HepG2 (cell line): ENCODE measurements around the gene ZNF511. TPM values are rescaled to one million over a fixed set of nuclear protein-coding genes. Genes with fewer than 3 reads are reported as not detected.

ENCODE experiments used
- BHLHE40 ChIP-seq: IDR thresholded peaks from 2 replicates; pipeline ENCODE4 v1.6.1; 2011; ENCODE audit warnings: low read length, improper control_type of control experiment
- CREB1 ChIP-seq, 2 experiments: fragments of 450-650 bp in 1 of 2; IDR thresholded peaks; 2 replicates each; pipeline ENCODE4 v1.6.1; 2016 to 2017; ENCODE audit warnings: control low read depth in 1 of 2, mild to moderate bottlenecking in 1 of 2, missing compliant biosample characterization in 1 of 2, missing genetic modification characterization in 1 of 2
- HCFC1 ChIP-seq: fragments of 150-350 bp; IDR thresholded peaks from 2 replicates; pipeline ENCODE4 v1.6.1; 2014; ENCODE audit warnings: low read depth, low read length
- HMG20B ChIP-seq: conservative IDR thresholded peaks from 2 replicates; pipeline ENCODE4 v1.6.1; 2016; ENCODE audit warnings: missing genetic modification reagents, missing compliant biosample characterization
- HOXD1 ChIP-seq: sonication (generic); formaldehyde crosslinking; IDR thresholded peaks from 2 replicates; pipeline ENCODE4 v1.5.0; 2020; ENCODE audit warnings: missing genetic modification reagents
- JDP2 ChIP-seq: sonication (generic); formaldehyde crosslinking; IDR thresholded peaks from 2 replicates; pipeline ENCODE4 v1.8.1; 2022; ENCODE audit warnings: missing genetic modification reagents, borderline replicate concordance
- KLF15 ChIP-seq: sonication (generic); formaldehyde crosslinking; IDR thresholded peaks from 2 replicates; pipeline ENCODE4 v1.8.1; 2023; ENCODE audit warnings: borderline replicate concordance, mild to moderate bottlenecking, inconsistent platforms, missing genetic modification reagents, mixed read lengths
- MEIS2 ChIP-seq: sonication (generic); formaldehyde crosslinking; IDR thresholded peaks from 2 replicates; pipeline ENCODE4 v1.9.0; 2021; ENCODE audit warnings: mild to moderate bottlenecking, missing genetic modification reagents
- MTA3 ChIP-seq: sonication (generic); formaldehyde crosslinking; IDR thresholded peaks from 2 replicates; pipeline ENCODE4 v1.4.0; 2020; ENCODE audit warnings: missing genetic modification reagents
- MTF2 ChIP-seq: sonication (generic); formaldehyde crosslinking; IDR thresholded peaks from 2 replicates; pipeline ENCODE4 v1.5.0; 2020; ENCODE audit warnings: missing genetic modification reagents, borderline replicate concordance
- MYNN ChIP-seq: sonication (generic); formaldehyde crosslinking; IDR thresholded peaks from 2 replicates; pipeline ENCODE4 v1.4.0; 2020; ENCODE audit warnings: mild to moderate bottlenecking, low read depth, missing genetic modification reagents
- NFE2 ChIP-seq: sonication (generic); formaldehyde crosslinking; IDR thresholded peaks from 2 replicates; pipeline ENCODE4 v1.4.0; 2020; ENCODE audit warnings: missing genetic modification reagents
- NR2F1 ChIP-seq, 2 experiments: fragments of 450-650 bp in 1 of 2; formaldehyde crosslinking in 1 of 2; IDR thresholded peaks; 2 replicates each; pipeline versions ENCODE4 v1.5.0 to v1.6.1; 2016 to 2020; ENCODE audit warnings: mild to moderate bottlenecking in 1 of 2, missing compliant biosample characterization in 1 of 2, missing genetic modification reagents in 1 of 2, moderate library complexity in 1 of 2
- PHF5A ChIP-seq: IDR thresholded peaks from one replicate; pipeline ENCODE4 v1.6.1; 2018; ENCODE audit warnings: low read depth, missing genetic modification reagents; ENCODE audit not compliant: unreplicated experiment
- RBFOX2 ChIP-seq: fragments of 200-400 bp; formaldehyde crosslinking; IDR thresholded peaks from 2 replicates; pipeline ENCODE4 v1.6.1; 2017; ENCODE audit warnings: low read depth, mild to moderate bottlenecking, low read length
- SIN3A ChIP-seq: IDR thresholded peaks from 2 replicates; pipeline ENCODE4 v1.6.1; 2011; ENCODE audit warnings: low read depth, mild to moderate bottlenecking, control low read depth, low read length, borderline replicate concordance
- ZBTB21 ChIP-seq: sonication (generic); formaldehyde crosslinking; IDR thresholded peaks from 2 replicates; pipeline ENCODE4 v1.4.0; 2020; ENCODE audit warnings: missing genetic modification reagents
- ZBTB3 ChIP-seq: sonication (generic); formaldehyde crosslinking; IDR thresholded peaks from 2 replicates; pipeline ENCODE4 v1.4.0; 2020; ENCODE audit warnings: low read depth, mild to moderate bottlenecking, moderate library complexity, missing genetic modification reagents, borderline replicate concordance
- ZNF225 ChIP-seq: sonication (generic); formaldehyde crosslinking; IDR thresholded peaks from 2 replicates; pipeline ENCODE4 v1.4.0; 2020; ENCODE audit warnings: mild to moderate bottlenecking, missing genetic modification reagents
- ZNF24 ChIP-seq: fragments of 450-650 bp; IDR thresholded peaks from 2 replicates; pipeline ENCODE4 v1.6.1; 2017; ENCODE audit warnings: antibody characterized with exemption, mild to moderate bottlenecking
- ZNF296 ChIP-seq: sonication (generic); formaldehyde crosslinking; conservative IDR thresholded peaks from 2 replicates; pipeline ENCODE4 v1.5.0; 2020; ENCODE audit warnings: mild to moderate bottlenecking, missing genetic modification reagents
- ZNF773 ChIP-seq: sonication (generic); formaldehyde crosslinking; IDR thresholded peaks from 2 replicates; pipeline ENCODE4 v1.4.0; 2020; ENCODE audit warnings: missing genetic modification reagents, borderline replicate concordance
- ZNF883 ChIP-seq: sonication (generic); formaldehyde crosslinking; IDR thresholded peaks from 2 replicates; pipeline ENCODE4 v1.5.1; 2020; ENCODE audit warnings: mild to moderate bottlenecking, missing genetic modification reagents; ENCODE audit errors: not compliant biosample characterization
- ZSCAN21 ChIP-seq: sonication (generic); formaldehyde crosslinking; IDR thresholded peaks from 2 replicates; pipeline ENCODE4 v1.8.0; 2022; ENCODE audit warnings: mild to moderate bottlenecking, missing genetic modification reagents, moderate library complexity, borderline replicate concordance
- polyA plus RNA-seq, 8 experiments: library from polyadenylated mRNA; depleted of rRNA in 3 of 8; stranded (reverse) in 7 of 8; unstranded in 1 of 8; fragments of >200 nt; fragmentation: Illumina TruSeq in 4 of 8; extraction: Trizol in 4 of 8; gene quantifications; 2 replicates each; pipeline versions ENCODE4 v1.2.1 to v1.2.3, GENCODE V29; 2011 to 2016; ENCODE audit warnings: low read depth in 4 of 8, missing spikeins in 1 of 8, mixed read lengths in 1 of 8; ENCODE audit not compliant: insufficient read depth in 1 of 8
- total RNA-seq, 5 experiments: library from RNA; depleted of rRNA; stranded (reverse); fragments of >200 nt; fragmentation: Illumina TruSeq; extraction: Trizol; gene quantifications; 2 replicates each; pipeline ENCODE4 v1.2.3, GENCODE V29; 2016; ENCODE audit warnings: low read depth in 1 of 5
- TF ChIP-seq, protein P1 (sequence below): IDR thresholded peaks from 2 replicates; pipeline ENCODE4 v1.6.1; 2018; ENCODE audit warnings: missing genetic modification reagents, mild to moderate bottlenecking, missing compliant biosample characterization
- TF ChIP-seq, protein P2 (sequence below): IDR thresholded peaks from 2 replicates; pipeline ENCODE4 v1.6.1; 2016; ENCODE audit warnings: missing compliant biosample characterization, missing genetic modification reagents, borderline replicate concordance
- TF ChIP-seq, protein P3 (sequence below), 2 experiments: sonication (generic) in 1 of 2; formaldehyde crosslinking in 1 of 2; IDR thresholded peaks; 2 replicates each; pipeline versions ENCODE4 v1.4.0 to v1.6.1; 2018 to 2020; ENCODE audit warnings: missing genetic modification reagents in 2 of 2, borderline replicate concordance in 1 of 2, low read depth in 1 of 2, mild to moderate bottlenecking in 1 of 2, missing biosample characterization in 1 of 2

The ZNF511 gene
- total and polyA plus RNA-seq, 2 of the 13 experiments (the other 11 are each of a cell fraction or from before 2014, with no cell fraction given), result 35.6 to 66.4 TPM

DNA sequence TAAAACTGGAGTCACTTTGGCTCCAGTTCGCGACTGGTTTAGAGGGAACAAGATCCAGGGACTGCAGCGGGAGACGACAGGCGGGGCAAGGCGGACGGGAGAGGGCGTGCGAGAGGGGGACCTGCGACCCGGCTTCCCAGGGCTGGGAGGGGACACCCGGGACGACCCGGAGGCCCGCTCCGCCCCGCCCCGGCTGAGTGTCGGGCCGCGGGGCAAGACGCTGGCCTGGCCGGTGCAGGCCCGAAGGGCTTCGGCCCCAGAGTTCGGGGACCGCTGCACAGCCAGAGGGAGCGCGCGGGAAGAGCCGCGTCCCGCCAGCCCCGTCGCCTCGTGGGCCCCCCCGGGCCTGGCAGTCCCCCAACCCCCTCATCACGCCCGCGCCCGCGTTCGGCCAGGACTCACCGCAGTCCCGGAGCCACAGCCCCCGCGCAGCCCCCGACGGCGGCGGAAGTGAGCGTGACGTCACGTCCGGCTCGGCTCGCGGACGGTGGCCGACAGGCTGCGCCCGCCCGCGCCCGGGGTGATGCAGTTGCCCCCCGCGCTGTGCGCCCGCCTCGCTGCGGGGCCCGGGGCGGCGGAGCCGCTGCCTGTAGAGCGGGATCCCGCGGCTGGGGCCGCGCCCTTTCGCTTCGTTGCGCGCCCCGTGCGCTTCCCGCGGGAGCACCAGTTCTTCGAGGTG, at the start of gene ZNF511, which contains the start of gene TUBGCP2 (continued):
- TF ChIP-seq ZBTB3 (CRISPR knock-in tag), result no peak
- TF ChIP-seq BHLHE40, result no peak
- peak; percentile 99 for TF ChIP-seq CREB1 (IDR thresholded peaks at IDR 0.05)
- TF ChIP-seq CREB1 (CRISPR knock-in tag; IDR thresholded peaks at IDR 0.05), result no peak
- TF ChIP-seq ZNF296 (CRISPR knock-in tag), result no peak
- no peak for TF ChIP-seq MTA3 (CRISPR knock-in tag)
- no peak for TF ChIP-seq ZNF773 (CRISPR knock-in tag)
- TF ChIP-seq HOXD1, result no peak
- TF ChIP-seq NFE2 (CRISPR knock-in tag), result no peak
- peak; percentile 11; the same call in 1 of the 2 replicates for TF ChIP-seq MEIS2
- no peak for TF ChIP-seq PHF5A (CRISPR knock-in tag)
- no peak for TF ChIP-seq NR2F1 (CRISPR knock-in tag; IDR thresholded peaks at IDR 0.05)
- no peak for TF ChIP-seq ZBTB21 (CRISPR knock-in tag)
- no peak for TF ChIP-seq HMG20B
- TF ChIP-seq, protein P1, sequence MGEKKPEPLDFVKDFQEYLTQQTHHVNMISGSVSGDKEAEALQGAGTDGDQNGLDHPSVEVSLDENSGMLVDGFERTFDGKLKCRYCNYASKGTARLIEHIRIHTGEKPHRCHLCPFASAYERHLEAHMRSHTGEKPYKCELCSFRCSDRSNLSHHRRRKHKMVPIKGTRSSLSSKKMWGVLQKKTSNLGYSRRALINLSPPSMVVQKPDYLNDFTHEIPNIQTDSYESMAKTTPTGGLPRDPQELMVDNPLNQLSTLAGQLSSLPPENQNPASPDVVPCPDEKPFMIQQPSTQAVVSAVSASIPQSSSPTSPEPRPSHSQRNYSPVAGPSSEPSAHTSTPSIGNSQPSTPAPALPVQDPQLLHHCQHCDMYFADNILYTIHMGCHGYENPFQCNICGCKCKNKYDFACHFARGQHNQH (CRISPR knock-in tag), result no peak
- no peak for TF ChIP-seq KLF15 (CRISPR knock-in tag)
- TF ChIP-seq SIN3A, result peak; percentile 38; the same call in 1 of the 2 replicates
- TF ChIP-seq ZSCAN21 (CRISPR knock-in tag), result peak; percentile 57; the same call in 1 of the 2 replicates
- TF ChIP-seq, protein P2, sequence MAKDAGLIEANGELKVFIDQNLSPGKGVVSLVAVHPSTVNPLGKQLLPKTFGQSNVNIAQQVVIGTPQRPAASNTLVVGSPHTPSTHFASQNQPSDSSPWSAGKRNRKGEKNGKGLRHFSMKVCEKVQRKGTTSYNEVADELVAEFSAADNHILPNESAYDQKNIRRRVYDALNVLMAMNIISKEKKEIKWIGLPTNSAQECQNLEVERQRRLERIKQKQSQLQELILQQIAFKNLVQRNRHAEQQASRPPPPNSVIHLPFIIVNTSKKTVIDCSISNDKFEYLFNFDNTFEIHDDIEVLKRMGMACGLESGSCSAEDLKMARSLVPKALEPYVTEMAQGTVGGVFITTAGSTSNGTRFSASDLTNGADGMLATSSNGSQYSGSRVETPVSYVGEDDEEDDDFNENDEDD (CRISPR knock-in tag), result no peak
- TF ChIP-seq ZNF24, result 0 out of 2 replicates have a peak, but pooled peaks have one; percentile 23
- TF ChIP-seq, protein P3, sequence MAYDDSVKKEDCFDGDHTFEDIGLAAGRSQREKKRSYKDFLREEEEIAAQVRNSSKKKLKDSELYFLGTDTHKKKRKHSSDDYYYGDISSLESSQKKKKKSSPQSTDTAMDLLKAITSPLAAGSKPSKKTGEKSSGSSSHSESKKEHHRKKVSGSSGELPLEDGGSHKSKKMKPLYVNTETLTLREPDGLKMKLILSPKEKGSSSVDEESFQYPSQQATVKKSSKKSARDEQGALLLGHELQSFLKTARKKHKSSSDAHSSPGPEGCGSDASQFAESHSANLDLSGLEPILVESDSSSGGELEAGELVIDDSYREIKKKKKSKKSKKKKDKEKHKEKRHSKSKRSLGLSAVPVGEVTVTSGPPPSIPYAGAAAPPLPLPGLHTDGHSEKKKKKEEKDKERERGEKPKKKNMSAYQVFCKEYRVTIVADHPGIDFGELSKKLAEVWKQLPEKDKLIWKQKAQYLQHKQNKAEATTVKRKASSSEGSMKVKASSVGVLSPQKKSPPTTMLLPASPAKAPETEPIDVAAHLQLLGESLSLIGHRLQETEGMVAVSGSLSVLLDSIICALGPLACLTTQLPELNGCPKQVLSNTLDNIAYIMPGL (CRISPR knock-in tag; IDR thresholded peaks at IDR 0.05; ENCODE audit: borderline replicate concordance in 1 of 2, low read depth in 1 of 2), result no peak; a peak in 1 of 4 replicates
- peak; percentile 37; the same call in 1 of the 2 replicates for TF ChIP-seq HCFC1
- TF ChIP-seq MYNN (CRISPR knock-in tag), result no peak
- peak; percentile 94 for TF ChIP-seq RBFOX2
- TF ChIP-seq JDP2 (CRISPR knock-in tag), result no peak
- peak; percentile 71 for TF ChIP-seq ZNF883
- no peak for TF ChIP-seq MTF2
- no peak; the same call in 1 of the 2 replicates for TF ChIP-seq ZNF225 (CRISPR knock-in tag)
